ENCODE data around the gene PAK5.

The PAK5 gene

DNA sequence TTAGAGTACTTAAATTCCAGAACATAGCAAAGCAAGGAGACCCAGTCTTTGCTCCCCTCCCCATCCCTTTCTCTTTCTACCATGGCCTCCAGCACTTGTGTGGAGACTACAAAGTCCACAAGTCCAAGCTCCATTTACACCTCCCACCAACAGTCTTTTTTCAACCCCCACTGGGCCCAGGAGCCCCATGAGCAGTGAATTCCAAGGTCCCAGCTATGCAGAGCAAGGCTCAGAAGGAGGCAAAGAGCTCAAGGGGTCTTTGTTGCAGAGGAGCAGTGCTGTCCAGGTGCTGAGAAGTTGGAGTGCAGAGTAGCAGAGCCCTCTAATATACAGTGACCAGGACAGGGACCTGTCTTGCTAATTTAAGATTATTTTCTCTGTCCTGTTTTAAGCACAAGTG, 9.0 kb downstream of the PAK5 start:
- TF ChIP-seq FOXP2 (optimal IDR thresholded peaks at IDR 0.05; ENCODE audit: borderline replicate concordance, extremely low read depth, extremely low read length, insufficient read depth): no peak
- no peak for TF ChIP-seq REST (IDR thresholded peaks at IDR 0.05; ENCODE audit: insufficient read depth in 1 of 2, low read depth in 2 of 2, low read length in 2 of 2)
- no peak for TF ChIP-seq TAF1 (IDR thresholded peaks at IDR 0.05; ENCODE audit: borderline replicate concordance, insufficient read depth, low read length)
- no peak for TF ChIP-seq POLR2AphosphoS5 (IDR thresholded peaks at IDR 0.05; ENCODE audit: low read depth, low read length)
- no peak for TF ChIP-seq SIN3A (IDR thresholded peaks at IDR 0.05; ENCODE audit: borderline replicate concordance, insufficient read depth, low read length)

DNA sequence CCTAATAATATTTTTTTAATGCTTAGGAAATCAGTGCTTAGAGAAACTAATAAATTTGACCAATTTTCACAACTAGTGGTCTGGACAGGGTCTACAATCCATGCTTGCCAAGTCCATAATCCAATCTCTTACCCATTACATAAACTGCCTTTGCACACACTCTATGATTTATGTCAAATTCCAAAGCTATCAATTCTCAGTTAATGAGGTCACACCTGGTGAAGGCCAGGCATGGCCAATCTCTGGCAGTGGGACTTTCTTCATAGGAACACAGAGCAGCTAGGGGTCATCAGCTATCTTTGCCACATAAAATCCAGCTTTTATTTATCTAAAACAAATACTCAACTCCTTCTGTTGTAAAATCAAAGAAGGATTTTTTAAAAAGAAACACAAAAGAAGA, 21.2 kb downstream of the PAK5 start:
- TF ChIP-seq SIN3A (IDR thresholded peaks at IDR 0.05; ENCODE audit: borderline replicate concordance, insufficient read depth, low read length) (no peak), REST (IDR thresholded peaks at IDR 0.05; ENCODE audit: insufficient read depth in 1 of 2, low read depth in 2 of 2, low read length in 2 of 2) (no peak), POLR2AphosphoS5 (IDR thresholded peaks at IDR 0.05; ENCODE audit: low read depth, low read length) (no peak), FOXP2 (optimal IDR thresholded peaks at IDR 0.05; ENCODE audit: borderline replicate concordance, extremely low read depth, extremely low read length, insufficient read depth) (no peak), TAF1 (IDR thresholded peaks at IDR 0.05; ENCODE audit: borderline replicate concordance, insufficient read depth, low read length) (no peak)

GRCh38 chr20:9815632-9816031, 23.2 kb downstream of the PAK5 start:
- TF ChIP-seq TAF1 (IDR thresholded peaks at IDR 0.05; ENCODE audit: borderline replicate concordance, insufficient read depth, low read length) (no peak), FOXP2 (optimal IDR thresholded peaks at IDR 0.05; ENCODE audit: borderline replicate concordance, extremely low read depth, extremely low read length, insufficient read depth) (no peak), SIN3A (IDR thresholded peaks at IDR 0.05; ENCODE audit: borderline replicate concordance, insufficient read depth, low read length) (no peak), REST (IDR thresholded peaks at IDR 0.05; ENCODE audit: insufficient read depth in 1 of 2, low read depth in 2 of 2, low read length in 2 of 2) (no peak), POLR2AphosphoS5 (IDR thresholded peaks at IDR 0.05; ENCODE audit: low read depth, low read length) (no peak)

DNA sequence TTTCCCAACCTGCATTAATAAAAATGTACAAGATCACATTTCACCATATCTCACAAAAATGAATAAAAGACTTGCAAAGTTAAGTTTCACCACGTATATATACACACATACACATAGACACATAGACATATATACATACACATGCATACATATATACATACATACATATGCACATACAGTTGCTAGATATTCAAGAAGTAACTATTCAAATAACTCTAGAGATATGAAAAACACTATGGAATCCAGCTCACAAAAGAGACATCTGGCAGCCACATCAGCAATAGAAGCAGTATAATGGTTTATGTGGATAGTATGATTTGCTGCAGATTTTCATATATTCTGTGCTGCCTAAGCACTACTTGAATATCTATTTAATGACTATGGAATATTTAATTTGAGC, 28.1 kb downstream of the PAK5 start:
- no peak for TF ChIP-seq FOXP2 (optimal IDR thresholded peaks at IDR 0.05; ENCODE audit: borderline replicate concordance, extremely low read depth, extremely low read length, insufficient read depth)
- TF ChIP-seq TAF1 (IDR thresholded peaks at IDR 0.05; ENCODE audit: borderline replicate concordance, insufficient read depth, low read length): no peak

GRCh38 chr20:9809271-9809670, 29.6 kb downstream of the PAK5 start:
- TF ChIP-seq SIN3A (IDR thresholded peaks at IDR 0.05; ENCODE audit: borderline replicate concordance, insufficient read depth, low read length) (no peak), FOXP2 (optimal IDR thresholded peaks at IDR 0.05; ENCODE audit: borderline replicate concordance, extremely low read depth, extremely low read length, insufficient read depth) (no peak), TAF1 (IDR thresholded peaks at IDR 0.05; ENCODE audit: borderline replicate concordance, insufficient read depth, low read length) (no peak), REST (IDR thresholded peaks at IDR 0.05; ENCODE audit: insufficient read depth in 1 of 2, low read depth in 2 of 2, low read length in 2 of 2) (no peak), POLR2AphosphoS5 (IDR thresholded peaks at IDR 0.05; ENCODE audit: low read depth, low read length) (no peak)

Data from PFSK-1 (cell line).